ENCODE measurements around the gene GAN. TPM values are rescaled to one million over a fixed set of nuclear protein-coding genes. Genes with fewer than 3 reads are reported as not detected.

Gene GAN
- total and polyA plus RNA-seq, 9 donors = 1.1 to 11.5 (median 9.0) TPM

GRCh38 chr16:81319221-81319912 lies 4.6 kb downstream of the GAN start:
- no peaks in the 10 kb centered on the region for H3K27me3 ChIP-seq
- no peak overlapping the region for H3K27ac ChIP-seq
- intact Hi-C loops (cut with DNase I) = loop anchor here in 1 of 4 donors (10.0 kb wide), 1 partner anchor 115 kb away; no protein-coding TSS in a partner anchor
- no peak for DNase-seq
- WGBS, 3 donors = 36 to 48% (median 40%) methylated on average over 6 of the region's 6 CpGs
- H3K9me3 ChIP-seq = no peaks in the 10 kb centered on the region
- no peak for TF ChIP-seq CTCF (IDR thresholded peaks at IDR 0.05)
- no peak for TF ChIP-seq POLR2A (IDR thresholded peaks at IDR 0.05)
- TF ChIP-seq EP300 (IDR thresholded peaks at IDR 0.05) = no peak
- H3K36me3 ChIP-seq = no peaks in the 10 kb centered on the region
- no peak overlapping the region for H3K4me3 ChIP-seq
- H3K4me1 ChIP-seq (ENCODE audit: insufficient read depth) = no peaks in the 10 kb centered on the region

DNA sequence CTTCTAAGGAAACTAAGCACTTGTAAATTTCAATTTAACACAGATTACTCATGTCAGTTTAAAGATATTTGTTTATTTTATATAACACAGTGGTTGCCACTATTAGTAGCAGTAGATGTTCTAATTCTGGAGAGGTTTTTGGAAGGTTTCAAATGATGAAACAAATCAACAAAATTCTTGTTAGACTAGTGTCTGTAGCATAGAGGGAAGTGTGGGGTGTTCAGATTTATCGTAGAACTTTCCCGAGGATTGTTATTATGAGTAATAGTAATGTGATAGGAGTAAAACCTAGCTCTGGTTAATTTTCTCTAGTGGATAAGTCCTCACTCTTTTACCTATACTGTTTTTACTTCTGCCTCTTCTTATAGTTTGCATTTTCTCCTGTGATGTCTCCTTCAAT lies 6.3 kb downstream of the GAN start:
- intact Hi-C loops (cut with DNase I) = no loop called here
- no peaks in the 10 kb centered on the region for H3K36me3 ChIP-seq
- no peak for DNase-seq
- H3K4me3 ChIP-seq = no peak overlapping the region
- H3K4me1 ChIP-seq (ENCODE audit: insufficient read depth) = peaks cover 1% of the 10 kb centered on the region
- 90 to 96% (median 94%) methylated on average over 2 of the region's 2 CpGs for WGBS, 3 donors
- TF ChIP-seq EP300 (IDR thresholded peaks at IDR 0.05) = no peak
- H3K9me3 ChIP-seq = no peaks in the 10 kb centered on the region
- no peaks in the 10 kb centered on the region for H3K27me3 ChIP-seq
- no peak overlapping the region for H3K27ac ChIP-seq

DNA sequence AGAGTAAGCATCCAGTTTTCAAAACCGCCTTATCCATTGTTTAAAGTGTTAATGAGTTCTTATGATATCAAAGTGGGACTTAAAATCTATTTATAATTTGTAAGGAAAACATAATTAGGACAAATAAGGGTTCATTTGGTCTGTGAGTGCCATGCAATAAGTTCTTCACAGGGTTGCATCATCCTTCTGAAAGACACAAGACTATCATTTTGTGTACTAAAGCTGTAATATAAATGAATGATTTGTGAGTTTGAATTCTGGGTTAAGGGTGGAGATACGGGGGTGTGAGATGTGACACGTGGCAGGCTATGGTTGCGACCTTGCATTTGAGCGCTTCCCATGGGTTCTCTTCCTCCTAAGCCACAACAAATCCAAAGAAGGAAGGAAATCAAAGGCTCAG lies 6.8 kb downstream of the GAN start:
- H3K27me3 ChIP-seq = no peaks in the 10 kb centered on the region
- H3K4me1 ChIP-seq (ENCODE audit: insufficient read depth) = peaks cover 1% of the 10 kb centered on the region
- WGBS, 3 donors = 90 to 94% (median 92%) methylated on average over 5 of the region's 5 CpGs
- DNase-seq = no peak
- no peak overlapping the region for H3K27ac ChIP-seq
- H3K4me3 ChIP-seq = no peak overlapping the region
- H3K9me3 ChIP-seq = no peaks in the 10 kb centered on the region
- no peaks in the 10 kb centered on the region for H3K36me3 ChIP-seq
- TF ChIP-seq POLR2A (IDR thresholded peaks at IDR 0.05) = no peak
- no peak for TF ChIP-seq CTCF (IDR thresholded peaks at IDR 0.05)
- no peak for TF ChIP-seq EP300 (IDR thresholded peaks at IDR 0.05)
- intact Hi-C loops (cut with DNase I) = no loop called here

DNA sequence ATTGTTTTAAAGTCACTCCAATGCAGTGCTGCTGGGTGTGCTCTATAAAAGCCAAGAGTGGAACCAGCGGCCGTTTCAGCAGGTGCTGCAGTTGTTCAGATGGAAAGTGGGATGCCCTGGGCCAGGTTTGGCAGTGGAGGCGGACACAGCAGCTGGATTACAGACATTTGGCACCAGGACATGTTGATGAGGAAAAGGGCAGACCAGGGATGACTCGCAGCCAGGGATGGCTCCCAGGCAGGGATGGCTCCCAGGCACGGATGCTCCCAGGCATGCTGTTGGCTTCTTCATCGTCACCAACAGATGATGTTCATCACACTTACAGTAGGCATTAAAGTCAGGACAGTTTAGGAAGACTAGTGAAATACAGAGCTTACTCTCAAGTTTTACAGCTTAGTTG lies 10.0 kb downstream of the GAN start:
- no peaks in the 10 kb centered on the region for H3K36me3 ChIP-seq
- H3K27me3 ChIP-seq = no peaks in the 10 kb centered on the region
- no peak for DNase-seq
- no peak for TF ChIP-seq EP300 (IDR thresholded peaks at IDR 0.05)
- no peak for TF ChIP-seq POLR2A (IDR thresholded peaks at IDR 0.05)
- TF ChIP-seq CTCF (IDR thresholded peaks at IDR 0.05) = no peak
- no peaks in the 10 kb centered on the region for H3K9me3 ChIP-seq
- intact Hi-C loops (cut with DNase I) = no loop called here
- H3K27ac ChIP-seq = no peak overlapping the region
- H3K4me3 ChIP-seq = no peak overlapping the region
- WGBS, 3 donors = 79 to 83% (median 80%) methylated on average over 6 of the region's 6 CpGs
- peaks cover 1% of the 10 kb centered on the region for H3K4me1 ChIP-seq (ENCODE audit: insufficient read depth)

- no peaks in the 10 kb centered on the region for H3K9me3 ChIP-seq
- no peak for DNase-seq
- TF ChIP-seq EP300 (IDR thresholded peaks at IDR 0.05) (no peak), CTCF (IDR thresholded peaks at IDR 0.05) (no peak), POLR2A (IDR thresholded peaks at IDR 0.05) (no peak)
- no peaks in the 10 kb centered on the region for H3K36me3 ChIP-seq
- H3K27me3 ChIP-seq = no peaks in the 10 kb centered on the region
- H3K4me1 ChIP-seq (ENCODE audit: insufficient read depth) = peaks cover 1% of the 10 kb centered on the region
- H3K27ac ChIP-seq = no peak overlapping the region
- no peak overlapping the region for H3K4me3 ChIP-seq
- intact Hi-C loops (cut with DNase I) = no loop called here
- 71 to 84% (median 74%) methylated on average over 5 of the region's 5 CpGs for WGBS, 3 donors
Measured at GRCh38 chr16:81327011-81327410, 12.2 kb downstream of the GAN start.
